ENCODE results near the gene CDK17.

DNA sequence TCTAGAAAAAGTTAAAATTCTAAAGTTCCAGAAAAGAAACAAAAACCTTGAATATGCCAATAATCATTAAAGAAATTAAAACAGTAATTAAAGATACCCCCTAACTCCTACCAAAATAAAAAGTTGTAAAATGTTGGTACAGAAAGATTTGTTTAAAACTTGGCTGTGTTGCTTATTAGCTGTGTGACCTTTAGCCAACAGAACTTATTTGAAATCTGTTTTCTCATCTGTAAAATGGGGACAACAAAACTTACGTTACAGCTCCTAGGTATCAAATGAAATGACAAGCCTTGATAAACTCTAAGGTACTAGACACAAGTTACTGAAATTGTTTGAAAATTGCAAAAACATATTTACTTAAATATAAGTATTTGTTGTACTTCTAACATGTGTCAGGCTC lies 134.4 kb downstream of the CDK17 start:
- no peak for TF ChIP-seq CTCF (IDR thresholded peaks at IDR 0.05)
- no peak for TF ChIP-seq POLR2A (IDR thresholded peaks at IDR 0.05)
